BE2C (cell line): ENCODE data around the gene INPP5A.

Experiments
- DNase-seq: peaks from one replicate; pipeline ENCODE4 v3.0.0-alpha.2; 2020
- H3K27me3 ChIP-seq: fragments of 250-450 bp; sonication (Bioruptor Pico); 2 replicates; pipeline ENCODE4 v1.5.1; 2020; ENCODE audit warnings: mild to moderate bottlenecking
- H3K36me3 ChIP-seq: fragments of 250-450 bp; sonication (Bioruptor Pico); 2 replicates; pipeline ENCODE4 v1.5.1; 2020; ENCODE audit warnings: mild to moderate bottlenecking
- H3K4me1 ChIP-seq: fragments of 250-450 bp; sonication (Bioruptor Pico); 2 replicates; pipeline ENCODE4 v1.5.1; 2020
- H3K4me3 ChIP-seq: 2 replicates; pipeline ENCODE4 v1.5.1; 2011; ENCODE audit warnings: low read depth, low read length
- H3K9me3 ChIP-seq: fragments of 250-450 bp; sonication (Bioruptor Pico); 2 replicates; pipeline ENCODE4 v1.5.1; 2020
- CTCF ChIP-seq: IDR thresholded peaks from 2 replicates; pipeline ENCODE4 v1.5.1; 2012; ENCODE audit warnings: mild to moderate bottlenecking, low read depth, low read length

INPP5A gene

GRCh38 chr10:132666705-132667341 is 129.2 kb downstream of the INPP5A start:
- no peaks in the 10 kb centered on the region for H3K9me3 ChIP-seq
- peaks cover 18% of the 10 kb centered on the region for H3K27me3 ChIP-seq
- H3K36me3 ChIP-seq = no peaks in the 10 kb centered on the region
- DNase-seq = peak; percentile 66
- peaks cover 16% of the 10 kb centered on the region for H3K4me1 ChIP-seq
- peak overlapping the region; percentile 28 for H3K4me3 ChIP-seq
- TF ChIP-seq CTCF = no peak

- peak; percentile 77 for DNase-seq
- Histone ChIP-seq H3K4me1 (peaks cover 16% of the 10 kb centered on the region), H3K4me3 (peak overlapping the region; percentile 36)
These were observed 129.9 kb downstream of the INPP5A start for GRCh38 chr10:132667342-132668047.

GRCh38 chr10:132668048-132668394 is 130.4 kb downstream of the INPP5A start:
- no peak for TF ChIP-seq CTCF
- Histone ChIP-seq H3K4me1 (peaks cover 16% of the 10 kb centered on the region), H3K27me3 (peaks cover 18% of the 10 kb centered on the region), H3K9me3 (no peaks in the 10 kb centered on the region), H3K36me3 (no peaks in the 10 kb centered on the region), H3K4me3 (peak overlapping the region; percentile 36)
- DNase-seq = no peak

More at GRCh38 chr10:132667342-132668047, 129.9 kb downstream of the INPP5A start:
- no peak for TF ChIP-seq CTCF
- Histone ChIP-seq H3K9me3 (no peaks in the 10 kb centered on the region), H3K36me3 (no peaks in the 10 kb centered on the region), H3K27me3 (peaks cover 18% of the 10 kb centered on the region)

- DNase-seq = no peak
- H3K9me3 ChIP-seq = no peaks in the 10 kb centered on the region
- H3K36me3 ChIP-seq = no peaks in the 10 kb centered on the region
- H3K27me3 ChIP-seq = peaks cover 12% of the 10 kb centered on the region
- H3K4me3 ChIP-seq = no peak overlapping the region
- peaks cover 16% of the 10 kb centered on the region for H3K4me1 ChIP-seq
- no peak for TF ChIP-seq CTCF
These were observed 131.7 kb downstream of the INPP5A start for GRCh38 chr10:132669208-132669861.

DNA sequence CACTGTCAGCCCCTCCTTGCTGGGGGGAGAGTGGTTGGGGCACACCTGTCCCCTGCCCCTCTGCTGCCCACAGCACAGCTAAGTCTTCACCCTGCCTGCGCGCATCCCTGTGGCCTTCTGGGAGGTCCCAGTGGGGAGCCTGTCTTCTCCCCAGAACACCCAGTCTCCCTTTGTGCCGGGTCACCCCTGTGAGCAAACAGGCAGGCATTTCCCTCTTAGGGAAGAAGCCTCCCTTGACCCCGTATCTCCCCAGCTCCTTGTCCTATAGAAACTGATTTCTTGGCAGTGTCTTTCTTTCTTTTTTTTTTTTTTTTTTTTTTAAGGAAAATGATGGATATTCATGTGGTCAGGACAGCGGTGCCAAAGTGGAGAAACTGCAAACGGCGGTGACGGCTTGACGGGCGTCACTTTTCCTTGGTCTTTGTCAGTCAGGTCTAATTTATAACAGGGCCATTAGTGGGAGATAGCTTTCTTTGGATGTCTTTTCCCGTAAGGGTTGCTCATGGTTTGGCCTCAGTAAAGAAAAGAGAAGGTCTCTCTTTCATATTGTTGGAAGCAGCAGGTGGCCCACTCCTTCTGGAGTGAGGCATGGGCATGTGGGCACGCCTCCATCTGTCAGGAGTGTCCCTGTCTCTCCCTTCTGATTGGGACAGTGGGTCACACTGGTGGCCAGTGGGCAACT is 133.1 kb downstream of the INPP5A start:
- no peak overlapping the region for H3K4me3 ChIP-seq
- DNase-seq = no peak
- no peak for TF ChIP-seq CTCF
- H3K36me3 ChIP-seq = no peaks in the 10 kb centered on the region
- H3K4me1 ChIP-seq = peaks cover 16% of the 10 kb centered on the region
- no peaks in the 10 kb centered on the region for H3K9me3 ChIP-seq
- peaks cover 5% of the 10 kb centered on the region; the same call in 1 of the 2 replicates for H3K27me3 ChIP-seq
